GM21723 (cell line): ENCODE results near the gene MAGEB17.
"Not testable (repeated sequence)": the region's sequence is repeated elsewhere in the genome, so short reads cannot be mapped to it uniquely, and the experiment has no call there.

Experiments
- ATAC-seq: cut with Tn5 transposase; IDR thresholded peaks from one replicate; pipeline ENCODE4 v1.9.1; 2021; ENCODE audit warnings: mild to moderate bottlenecking, moderate library complexity; ENCODE audit not compliant: unreplicated experiment

MAGEB17 gene

GRCh38 chrX:16167181-16167580 lies at the start of gene MAGEB17:
TSS of gene MAGEB17 (plus strand) at chrX:16167481. CDS start at chrX:16170383, 2,902 bp downstream.
- ATAC-seq: no peak

- peak; percentile 90 for ATAC-seq
Measured at GRCh38 chrX:16119353-16120220, 47.7 kb upstream of the MAGEB17 start.

GRCh38 chrX:16120431-16120830 lies 46.9 kb upstream of the MAGEB17 start:
- no peak for ATAC-seq

GRCh38 chrX:16123222-16123786 lies 44.0 kb upstream of the MAGEB17 start, which contains the start of gene GRPR:
TSS of gene GRPR (plus strand) at chrX:16123565. CDS start at chrX:16123954, 389 bp downstream.
- ATAC-seq: peak; percentile 57

GRCh38 chrX:16124201-16124600 lies 43.1 kb upstream of the MAGEB17 start:
- no peak for ATAC-seq

- ATAC-seq: no peak
Measured at GRCh38 chrX:16125520-16126149, 41.6 kb upstream of the MAGEB17 start.

GRCh38 chrX:16130707-16131106 lies 36.6 kb upstream of the MAGEB17 start:
- ATAC-seq: no peak

DNA sequence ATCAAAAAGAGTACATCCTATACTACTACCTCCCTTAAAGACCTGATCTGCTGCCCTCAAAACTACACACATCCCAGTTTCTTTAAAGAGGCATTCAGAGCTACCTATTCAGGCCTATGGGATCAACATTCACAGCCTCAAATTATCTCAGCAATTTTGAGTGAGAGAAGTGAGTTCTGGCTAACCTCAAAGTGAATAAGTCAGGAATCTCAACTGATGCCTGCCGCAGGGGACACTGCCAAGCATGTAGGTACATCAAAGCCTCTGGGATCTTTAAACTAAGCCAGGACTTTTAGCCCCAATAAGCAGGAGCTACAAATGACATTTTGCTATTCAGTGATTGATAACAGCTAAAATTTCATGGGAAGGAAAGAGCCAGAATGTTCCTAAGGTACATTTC lies 32.3 kb upstream of the MAGEB17 start:
- ATAC-seq: no peak

DNA sequence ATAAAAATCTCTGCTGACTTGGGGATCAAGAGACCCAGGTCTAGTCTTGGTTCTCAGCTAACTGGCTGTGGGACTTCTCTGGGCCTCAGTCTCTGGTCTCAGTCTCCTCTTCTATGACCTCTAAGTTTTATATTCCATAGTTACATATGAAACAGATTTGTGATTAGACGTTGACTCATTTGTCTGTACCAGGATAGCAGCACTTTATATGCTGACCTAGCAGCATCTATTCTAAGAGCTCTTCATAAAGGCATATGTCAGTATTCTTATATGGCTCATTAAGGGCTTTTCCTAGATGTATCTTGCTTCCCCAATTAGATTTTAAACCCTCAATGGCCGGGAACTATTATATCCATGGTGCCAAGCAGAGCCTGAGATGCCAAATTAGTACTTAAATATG lies 31.2 kb upstream of the MAGEB17 start:
- ATAC-seq: no peak

DNA sequence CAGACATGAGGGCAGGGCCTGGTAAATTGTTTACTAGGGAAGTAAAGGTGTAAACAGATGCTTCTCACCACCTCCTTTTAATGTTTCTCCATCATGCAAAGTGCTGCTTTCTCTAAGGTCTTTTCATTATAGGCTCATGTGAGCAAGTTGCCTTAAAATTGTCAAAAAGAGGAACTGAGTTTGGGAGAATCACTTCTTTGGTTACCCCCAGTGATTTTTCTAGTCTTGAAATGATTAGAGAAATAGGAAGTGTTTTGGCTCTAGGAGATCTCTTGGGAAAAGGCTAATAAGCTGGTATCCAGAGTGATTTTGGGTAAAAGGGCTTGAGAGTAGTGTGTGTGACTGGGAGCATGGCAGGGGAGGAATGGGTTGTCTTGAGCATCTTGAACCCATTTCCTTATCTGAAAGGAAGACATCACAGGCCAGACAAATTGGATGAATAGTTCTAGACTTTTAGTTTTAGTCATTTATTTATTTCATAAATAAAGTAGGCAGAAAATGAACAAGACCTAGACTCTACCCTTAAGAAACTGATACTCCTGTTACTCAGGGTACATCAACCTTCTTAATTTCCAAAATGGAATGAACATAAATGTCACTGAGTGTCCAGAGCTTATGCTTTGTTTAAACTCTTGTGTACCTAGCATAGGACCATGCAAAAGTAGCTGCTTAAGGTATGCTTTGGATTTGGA lies 29.7 kb upstream of the MAGEB17 start:
- peak; percentile 83 for ATAC-seq

GRCh38 chrX:16138108-16138427 lies 29.2 kb upstream of the MAGEB17 start:
- peak; percentile 48 for ATAC-seq

GRCh38 chrX:16140448-16140847 lies 26.8 kb upstream of the MAGEB17 start:
- no peak for ATAC-seq

DNA sequence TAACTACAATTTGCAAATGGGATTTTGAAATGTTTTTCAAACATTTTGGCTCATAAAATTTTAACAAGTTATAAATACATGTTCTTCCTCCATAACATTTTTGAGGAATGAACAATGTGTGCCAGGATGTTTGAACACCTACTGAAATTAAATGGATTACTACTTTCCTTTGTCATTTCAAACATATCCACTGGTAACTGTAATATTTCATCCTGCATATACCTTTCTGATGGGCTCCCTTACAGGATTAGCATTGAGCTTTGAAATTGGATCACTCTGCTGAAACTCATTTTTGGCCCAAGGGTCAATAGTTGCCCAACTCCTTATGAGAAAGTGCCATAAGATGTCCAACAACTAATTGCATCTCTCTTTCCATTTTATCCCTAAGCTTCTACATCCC lies 26.3 kb upstream of the MAGEB17 start:
- no peak for ATAC-seq

- no peak for ATAC-seq
Measured at GRCh38 chrX:16141422-16142245, 25.6 kb upstream of the MAGEB17 start.

- no peak for ATAC-seq
Measured at GRCh38 chrX:16142246-16142558, 25.1 kb upstream of the MAGEB17 start.

DNA sequence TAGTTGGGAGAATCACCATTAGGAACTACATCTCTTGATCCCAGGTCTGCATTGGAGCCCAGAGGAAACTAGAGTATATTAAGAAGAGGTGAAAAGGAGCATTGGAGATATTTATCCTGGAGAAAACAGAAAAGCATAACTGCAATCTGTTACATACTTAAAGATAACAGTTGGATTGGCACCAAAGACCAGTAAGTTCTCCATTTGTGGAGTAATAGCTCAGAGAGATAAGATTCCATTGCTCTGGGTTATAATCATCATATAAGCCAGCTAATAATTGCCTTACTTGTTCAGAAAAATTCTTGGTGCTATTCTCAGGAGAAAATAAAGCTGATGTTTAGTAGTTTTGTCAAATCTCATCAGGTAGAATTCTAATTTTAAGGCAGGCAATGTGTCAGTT lies 23.3 kb upstream of the MAGEB17 start:
- no peak for ATAC-seq

DNA sequence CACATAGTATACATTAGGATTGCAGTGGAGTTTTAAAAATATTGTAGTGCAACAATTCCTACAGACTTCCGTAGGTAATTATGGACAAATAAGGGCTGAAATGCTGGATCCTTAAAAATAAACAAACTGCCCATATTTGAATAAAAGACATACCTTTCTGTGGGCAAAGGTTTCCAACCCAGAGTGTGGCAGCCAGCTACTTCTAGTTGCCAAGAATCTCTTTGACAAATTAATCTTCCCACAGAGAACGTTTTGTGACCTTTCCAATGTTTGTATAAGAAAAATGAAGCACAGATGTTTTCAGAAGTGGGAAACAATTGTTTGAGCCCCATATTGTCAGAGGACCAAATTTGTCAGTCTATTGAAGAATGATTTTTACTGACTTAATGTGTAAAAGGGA lies 22.9 kb upstream of the MAGEB17 start:
- ATAC-seq: no peak

DNA sequence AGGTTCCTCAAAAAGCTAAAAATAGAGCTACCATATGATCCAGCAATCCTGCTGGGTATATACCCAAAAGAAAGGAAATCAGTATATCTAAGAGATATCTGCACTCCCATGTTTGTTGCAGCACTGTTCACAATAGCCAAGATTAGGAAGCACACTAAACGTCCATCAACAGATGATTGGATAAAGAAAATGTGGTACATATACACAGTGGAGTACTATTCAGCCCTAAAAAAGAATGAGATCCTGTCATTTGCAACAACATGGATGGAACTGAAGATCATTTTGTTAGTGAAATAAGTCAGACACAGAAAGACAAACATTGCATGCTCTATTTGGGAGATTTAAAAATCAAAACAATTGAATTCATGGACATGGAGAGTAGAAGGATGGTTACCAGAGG lies 22.2 kb upstream of the MAGEB17 start:
- ATAC-seq: not testable (repeated sequence)

GRCh38 chrX:16145656-16146055 lies 21.6 kb upstream of the MAGEB17 start:
- no peak for ATAC-seq

DNA sequence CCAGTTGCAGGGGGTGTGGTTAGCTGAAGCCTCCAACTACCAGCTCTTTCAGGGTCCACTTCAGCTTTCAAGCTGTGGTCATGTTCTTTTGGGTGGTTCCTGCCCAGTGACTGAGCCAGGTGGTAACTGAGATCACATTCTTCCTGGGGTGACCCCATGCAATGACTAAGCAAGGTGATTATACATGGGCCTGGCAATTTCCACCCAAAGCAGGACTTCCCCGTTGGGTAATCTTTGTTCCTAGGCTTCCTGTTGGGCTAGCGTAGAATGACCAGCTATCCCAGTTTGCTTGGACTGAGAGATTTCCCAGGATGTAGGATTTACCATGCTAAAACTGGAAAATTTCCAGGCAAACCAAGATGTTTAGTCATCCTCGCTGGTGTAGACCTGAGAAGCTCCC lies 18.4 kb upstream of the MAGEB17 start:
- no peak for ATAC-seq

- ATAC-seq: no peak
Measured at GRCh38 chrX:16155581-16156096, 11.6 kb upstream of the MAGEB17 start.
